Measurements from ENCODE around the gene LOXL1. TPM values are rescaled to one million over a fixed set of nuclear protein-coding genes. Genes with fewer than 3 reads are reported as not detected.

LOXL1 gene
- total RNA-seq, 2 donors from 2014 or later: 2.3 to 6.9 TPM

GRCh38 chr15:73940061-73940981 is 14.1 kb downstream of the LOXL1 start:
- intact Hi-C loops (cut with DNase I): no loop called here
- Histone ChIP-seq H3K27ac (no peak overlapping the region), H3K9ac (ENCODE audit: low read depth in 2 of 2, low read length in 2 of 2) (no peak overlapping the region), H3K27me3 (no peaks in the 10 kb centered on the region), H3K9me3 (no peaks in the 10 kb centered on the region), H3K36me3 (no peaks in the 10 kb centered on the region), H3K4me1 (no peaks in the 10 kb centered on the region), H3K4me3 (no peak overlapping the region)
- no peak for DNase-seq
- no peak for TF ChIP-seq CTCF (IDR thresholded peaks at IDR 0.05)

- TF ChIP-seq CTCF (IDR thresholded peaks at IDR 0.05): no peak
- Histone ChIP-seq H3K9ac (ENCODE audit: low read depth in 2 of 2, low read length in 2 of 2) (no peak overlapping the region), H3K36me3 (no peaks in the 10 kb centered on the region), H3K27ac (no peak overlapping the region), H3K4me1 (no peaks in the 10 kb centered on the region), H3K27me3 (no peaks in the 10 kb centered on the region), H3K4me3 (no peak overlapping the region), H3K9me3 (no peaks in the 10 kb centered on the region)
- DNase-seq: no peak
- intact Hi-C loops (cut with DNase I): no loop called here
These were observed 14.8 kb downstream of the LOXL1 start for GRCh38 chr15:73941044-73941443.

DNA sequence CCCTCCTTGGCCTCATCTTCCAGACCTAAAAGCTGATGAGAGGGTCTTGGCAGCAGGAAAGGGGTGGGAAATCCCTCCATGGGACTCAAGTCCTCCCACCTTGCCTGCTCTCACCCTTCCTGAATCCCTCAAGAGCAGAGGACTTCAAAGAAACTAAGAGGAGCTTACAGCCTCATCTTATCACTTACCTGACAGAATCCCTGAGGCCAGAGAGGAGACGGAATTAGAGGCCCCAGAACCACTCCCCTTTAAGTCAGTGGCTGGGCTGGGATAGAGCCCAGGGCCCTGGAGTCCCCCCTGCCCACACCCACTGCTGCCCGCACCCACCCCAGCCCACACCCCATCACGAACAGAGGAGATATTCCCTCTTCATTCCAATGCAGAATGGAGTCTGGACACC is 15.2 kb downstream of the LOXL1 start:
- no peak for TF ChIP-seq CTCF (IDR thresholded peaks at IDR 0.05)
- Histone ChIP-seq H3K4me3 (no peak overlapping the region), H3K9ac (ENCODE audit: low read depth in 2 of 2, low read length in 2 of 2) (no peak overlapping the region), H3K27me3 (no peaks in the 10 kb centered on the region), H3K9me3 (no peaks in the 10 kb centered on the region), H3K36me3 (no peaks in the 10 kb centered on the region), H3K4me1 (no peaks in the 10 kb centered on the region), H3K27ac (no peak overlapping the region)
- intact Hi-C loops (cut with DNase I): no loop called here
- no peak for DNase-seq

DNA sequence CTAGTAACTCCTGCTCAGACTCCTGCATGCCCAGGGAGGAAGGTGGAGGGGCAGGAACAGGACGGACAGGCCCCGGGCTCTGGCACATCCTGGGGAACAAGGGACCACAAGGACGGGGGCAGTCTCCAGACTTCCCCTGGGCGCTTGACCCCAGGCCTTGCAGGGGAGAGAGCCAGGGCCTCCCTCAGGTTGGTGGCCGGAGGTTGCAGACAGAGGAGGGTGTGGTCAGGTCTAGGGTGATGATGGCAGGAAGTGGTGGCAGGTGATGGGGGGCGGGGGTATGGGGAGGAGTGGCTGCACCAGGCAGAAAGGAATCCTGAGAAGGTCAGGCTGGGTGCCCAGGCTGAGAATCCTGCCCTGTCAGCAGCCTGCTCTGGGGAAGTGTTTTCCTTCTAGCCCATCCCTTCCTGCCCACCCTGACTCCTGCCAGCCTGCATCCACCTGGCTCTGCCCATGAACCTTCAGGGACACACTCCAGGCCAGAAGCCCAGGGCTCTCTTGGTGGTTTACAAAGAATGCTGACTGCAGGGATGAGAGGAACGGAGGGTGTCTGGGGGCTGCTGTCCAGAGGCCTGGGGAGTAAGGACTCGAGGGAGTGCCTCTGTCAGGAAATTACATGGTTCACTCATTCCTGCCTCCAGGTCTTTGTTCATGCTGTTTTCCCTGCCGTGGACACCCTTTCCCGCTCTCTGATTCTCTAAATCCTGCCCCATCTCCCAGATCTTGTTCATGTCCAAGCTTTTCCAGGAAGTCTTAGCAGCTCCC is 15.8 kb downstream of the LOXL1 start:
- no peak for TF ChIP-seq CTCF (IDR thresholded peaks at IDR 0.05)
- intact Hi-C loops (cut with DNase I): no loop called here
- H3K27ac ChIP-seq: no peak overlapping the region
- no peaks in the 10 kb centered on the region for H3K27me3 ChIP-seq
- no peaks in the 10 kb centered on the region for H3K4me1 ChIP-seq
- no peak for DNase-seq
- H3K9ac ChIP-seq (ENCODE audit: low read depth in 2 of 2, low read length in 2 of 2): no peak overlapping the region
- no peaks in the 10 kb centered on the region for H3K36me3 ChIP-seq
- H3K9me3 ChIP-seq: no peaks in the 10 kb centered on the region
- H3K4me3 ChIP-seq: no peak overlapping the region

DNA sequence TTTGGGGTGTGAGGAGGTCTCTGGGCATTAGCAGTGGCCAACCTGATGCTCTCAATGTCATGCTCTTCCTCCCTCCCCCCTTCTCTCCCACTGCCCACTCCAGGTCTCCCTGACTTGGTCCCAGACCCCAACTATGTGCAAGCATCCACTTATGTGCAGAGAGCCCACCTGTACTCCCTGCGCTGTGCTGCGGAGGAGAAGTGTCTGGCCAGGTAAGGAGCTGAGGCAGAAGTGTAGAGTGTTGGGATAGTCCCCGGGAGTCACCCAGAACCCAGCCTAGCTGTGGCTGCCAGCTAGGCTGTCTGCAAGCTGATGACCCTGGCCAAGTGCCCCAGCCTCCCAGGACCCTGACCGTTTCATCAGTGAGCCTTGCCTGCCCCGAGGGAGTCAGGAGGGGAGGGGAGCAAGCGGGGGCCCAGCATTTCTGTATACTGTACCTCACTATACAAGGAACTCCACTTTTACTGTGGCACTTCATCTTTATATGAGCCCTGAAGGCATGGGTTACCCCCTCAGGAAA is 16.5 kb downstream of the LOXL1 start:
- H3K9ac ChIP-seq (ENCODE audit: low read depth in 2 of 2, low read length in 2 of 2): no peak overlapping the region
- no peak for DNase-seq
- H3K4me1 ChIP-seq: no peaks in the 10 kb centered on the region
- no peaks in the 10 kb centered on the region for H3K36me3 ChIP-seq
- no peak for TF ChIP-seq CTCF (IDR thresholded peaks at IDR 0.05)
- H3K27me3 ChIP-seq: no peaks in the 10 kb centered on the region
- H3K9me3 ChIP-seq: no peaks in the 10 kb centered on the region
- H3K4me3 ChIP-seq: no peak overlapping the region
- intact Hi-C loops (cut with DNase I): no loop called here
- H3K27ac ChIP-seq: no peak overlapping the region

Data from colonic mucosa (tissue), 4 donors.